AG04449 (cell line): ENCODE measurements around the gene CCHCR1.

Experiments used
- CTCF ChIA-PET: fragments of 350-600 bp; formaldehyde crosslinking; extraction: SDS; loops from one replicate; lab custom pipeline; 2021; ENCODE audit warnings: antibody characterized with exemption; lab: Yijun Ruan, JAX
- POLR2A ChIA-PET: fragments of 400-600, 350-600 bp; formaldehyde crosslinking; extraction: SDS; loops from one replicate; lab custom pipeline; 2020; ENCODE audit warnings: antibody characterized with exemption, inconsistent platforms; lab: Yijun Ruan, JAX
- DNase-seq: peaks from one replicate; pipeline ENCODE4 v3.0.0-alpha.2; 2010; ENCODE audit warnings: low read depth, low spot score
- H3K4me3 ChIP-seq: 2 replicates; pipeline ENCODE4 v1.5.1; 2011; ENCODE audit warnings: low read depth, mild to moderate bottlenecking, control low read depth, low read length
- CTCF ChIP-seq: IDR thresholded peaks from one replicate; pipeline ENCODE4 v1.5.1; 2011; ENCODE audit warnings: mild to moderate bottlenecking, moderate library complexity, low read length, control low read depth, inconsistent platforms; ENCODE audit not compliant: insufficient read depth; ENCODE audit errors: missing control alignments

Gene CCHCR1

GRCh38 chr6:31118178-31118577 lies 39.4 kb downstream of the CCHCR1 start:
- CTCF ChIA-PET: interaction anchor here (0.9 to 11.8 kb wide), 4 partner anchors 10 to 74 kb away, joined by 3 to 162 read pairs (median 7); no protein-coding TSS in a partner anchor
- no peak for DNase-seq
- no peak for TF ChIP-seq CTCF
- no peak overlapping the region for H3K4me3 ChIP-seq
- POLR2A ChIA-PET: no interaction called here

DNA sequence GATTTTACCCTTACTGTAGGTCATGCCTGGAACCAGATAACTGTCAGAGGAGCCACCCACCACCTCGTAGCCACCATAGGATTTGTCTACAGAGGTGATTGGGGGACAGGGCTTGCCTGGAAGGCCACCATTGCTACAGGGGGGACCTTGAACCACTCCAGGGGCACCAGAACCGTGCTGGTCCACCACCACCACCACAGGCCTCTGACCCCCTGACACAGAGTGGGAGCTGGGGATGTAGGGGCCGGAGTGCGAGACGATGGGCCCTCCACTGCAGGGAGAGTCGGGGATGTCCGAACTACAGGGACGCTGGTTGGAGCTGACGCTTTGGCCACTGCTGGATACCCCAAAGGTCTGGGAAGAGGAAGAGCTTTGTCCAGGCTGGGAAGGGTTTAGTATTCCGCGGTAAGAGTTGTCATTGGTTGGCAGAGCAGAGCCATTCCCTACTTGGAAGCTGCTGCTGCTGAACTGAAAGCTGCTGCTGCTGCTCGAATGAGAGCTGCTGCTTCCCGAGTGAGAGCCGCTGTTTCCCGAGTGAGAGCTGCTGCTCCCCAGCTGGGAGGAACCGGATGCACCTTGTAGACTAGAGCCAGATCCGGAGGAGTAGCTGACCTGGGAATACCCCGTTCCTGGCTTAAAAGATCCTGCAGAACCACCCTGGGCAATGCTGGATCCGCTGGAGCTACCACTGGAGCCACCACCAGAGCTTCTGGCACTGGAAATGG lies 40.8 kb downstream of the CCHCR1 start:
- ChIA-PET POLR2A (no interaction called here), CTCF (interaction anchor here (0.6 to 11.8 kb wide), 8 partner anchors 12 to 202 kb away, joined by 3 to 162 read pairs (median 8); partner anchors contain the start of gene VARS2)
- H3K4me3 ChIP-seq: no peak overlapping the region
- DNase-seq: no peak
- no peak for TF ChIP-seq CTCF

DNA sequence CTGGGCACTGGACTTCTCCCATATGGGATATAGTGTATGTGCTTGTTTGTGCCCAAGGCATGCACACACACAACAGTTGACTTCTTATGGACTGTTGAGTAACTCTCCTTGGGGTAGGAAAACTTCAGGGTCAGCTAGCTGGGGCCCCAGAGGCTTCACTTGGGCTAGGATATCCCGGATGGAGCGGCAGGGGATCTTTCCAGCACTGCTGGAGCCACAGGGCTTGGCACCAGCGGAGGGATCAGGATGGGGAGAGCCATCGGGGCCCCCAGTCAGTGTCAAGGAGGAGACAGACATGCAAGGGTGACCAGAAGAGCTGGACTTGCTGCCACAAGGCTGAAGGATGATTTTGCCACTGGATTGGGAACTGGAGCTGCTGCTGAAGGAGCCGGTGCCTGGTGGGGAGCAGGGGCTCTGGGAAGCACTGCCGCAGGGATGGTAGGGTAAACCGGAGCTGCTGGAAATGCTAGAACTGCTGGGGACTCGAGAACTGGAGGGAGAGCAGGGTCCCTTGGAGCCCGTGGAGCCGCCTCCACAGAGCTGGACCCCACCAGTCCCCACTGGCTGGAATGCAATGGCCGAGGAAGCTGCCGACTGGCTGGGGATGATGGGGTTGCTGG lies 41.6 kb downstream of the CCHCR1 start:
- no peak for TF ChIP-seq CTCF
- no peak for DNase-seq
- ChIA-PET POLR2A (no interaction called here), CTCF (interaction anchor here (0.6 to 11.8 kb wide), 14 partner anchors 12 to 437 kb away, joined by 3 to 162 read pairs (median 4); partner anchors contain the start of genes TCF19 and VARS2)
- no peak overlapping the region for H3K4me3 ChIP-seq

GRCh38 chr6:31114970-31115849 lies 42.4 kb downstream of the CCHCR1 start:
- no peak for DNase-seq
- POLR2A ChIA-PET: interaction anchor here (0.6 to 0.8 kb wide), 2 partner anchors 61 to 715 kb away, joined by 3 read pairs; no protein-coding TSS in a partner anchor
- H3K4me3 ChIP-seq: peak overlapping the region; percentile 25
- peak; percentile 35 for TF ChIP-seq CTCF
- CTCF ChIA-PET: interaction anchor here (0.6 to 11.8 kb wide), 17 partner anchors 13 to 436 kb away, joined by 3 to 162 read pairs (median 5); partner anchors contain the start of genes TCF19 and VARS2

GRCh38 chr6:31114541-31114878 lies 43.1 kb downstream of the CCHCR1 start, which contains the start of gene PSORS1C1:
TSS of gene PSORS1C1 (plus strand) at chr6:31114800. CDS start at chr6:31129633, 14,833 bp downstream.
- CTCF ChIA-PET: interaction anchor here (1.1 to 11.8 kb wide), 11 partner anchors 14 to 288 kb away, joined by 3 to 162 read pairs (median 8); partner anchors contain the start of gene VARS2
- POLR2A ChIA-PET: interaction anchor here (0.6 kb wide), 1 partner anchor 715 kb away, joined by 3 read pairs; no protein-coding TSS in a partner anchor
- H3K4me3 ChIP-seq: peak within 1 kb of the TSS; percentile 25
- DNase-seq: peak; percentile 73
- TF ChIP-seq CTCF: no peak
